Lower lobe of right lung (tissue), 2 donors: ENCODE results near the gene ZBTB7B. TPM values are rescaled to one million over a fixed set of nuclear protein-coding genes. Genes with fewer than 3 reads are reported as not detected.
"Not testable (repeated sequence)": the region's sequence is repeated elsewhere in the genome, so short reads cannot be mapped to it uniquely, and the experiment has no call there.

ENCODE experiments used
- ATAC-seq, 2 donors: fragments of 200-7000 bp; cut with Tn5 transposase; one replicate each; pipeline ENCODE4 v1.9.1; 2020 to 2022; ENCODE audit warnings: mild to moderate bottlenecking in 2 of 2, moderate library complexity in 2 of 2
- DNase-seq: peaks from one replicate; pipeline ENCODE4 v3.0.0-alpha.2; 2020
- H3K27ac ChIP-seq: fragments of 200-600 bp; one replicate; pipeline ENCODE4 v1.8.0; 2022
- H3K27me3 ChIP-seq: fragments of 200-600 bp; one replicate; pipeline ENCODE4 v1.8.0; 2022; ENCODE audit warnings: low read depth
- H3K36me3 ChIP-seq: fragments of 200-600 bp; one replicate; pipeline ENCODE4 v1.8.0; 2022; ENCODE audit warnings: mild to moderate bottlenecking
- H3K4me1 ChIP-seq: fragments of 200-600 bp; one replicate; pipeline ENCODE4 v1.8.0; 2022
- H3K4me3 ChIP-seq: fragments of 200-600 bp; one replicate; pipeline ENCODE4 v1.8.0; 2022; ENCODE audit warnings: mild to moderate bottlenecking
- H3K9me3 ChIP-seq: fragments of 200-600 bp; one replicate; pipeline ENCODE4 v1.8.0; 2022
- intact Hi-C: fragments of 100-400 bp; cut with DNase I; formaldehyde crosslinking; loops from one replicate; pipeline ENCODE4 v1.11.0; 2022
- total RNA-seq: library from RNA; stranded (reverse); fragmentation: NEBNext Ultra II Directional; extraction: Animal tissue kit (Norgen Biotek cat#: 25700); gene quantifications from one replicate; pipeline ENCODE4 v1.2.1, GENCODE V29; 2021
- TF ChIP-seq, protein P1 (sequence below): fragments of 200-600 bp; IDR thresholded peaks from one replicate; pipeline ENCODE4 v1.8.0; 2022; ENCODE audit warnings: antibody characterized with exemption, mild to moderate bottlenecking
- donor health status: DM: no; HTN: yes; CAD: no; lungs with severe emphysema.

The ZBTB7B gene
- total RNA-seq, 1 donor from 2014 or later: 72.0 TPM

DNA sequence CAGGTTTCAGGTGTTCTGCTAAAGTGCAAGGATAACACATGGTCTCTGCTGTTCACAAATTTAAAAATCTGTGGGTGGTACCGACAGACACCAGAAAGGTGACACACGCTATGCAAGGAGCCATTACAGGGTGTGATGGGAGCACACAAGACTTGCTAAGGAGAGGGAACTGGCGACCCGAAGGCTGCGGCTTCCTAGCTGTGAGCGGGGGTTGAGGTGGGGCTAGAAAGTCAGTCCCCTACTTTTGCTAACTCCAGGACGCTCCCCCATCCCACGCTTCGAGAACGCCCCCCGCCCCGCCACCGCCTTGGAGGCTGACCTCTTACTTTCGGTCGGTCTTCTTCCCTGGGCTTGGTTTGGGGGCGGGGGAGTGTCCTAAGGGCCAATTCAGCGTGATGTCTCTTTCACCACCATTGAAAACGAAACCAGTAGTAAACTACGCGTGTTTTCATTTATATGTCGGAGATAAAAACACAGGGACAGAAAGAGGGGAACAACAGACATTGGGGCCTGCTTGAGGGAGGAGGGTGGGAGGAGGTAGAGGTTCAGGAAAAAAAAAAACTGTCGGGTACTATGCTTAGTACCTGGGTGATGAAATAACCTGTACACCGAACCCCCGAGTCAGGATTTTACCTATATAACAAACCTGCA lies 27.1 kb upstream of the ZBTB7B start:
- H3K36me3 ChIP-seq: peaks cover 8% of the 10 kb centered on the region
- ATAC-seq: no peak
- intact Hi-C loops: no loop called here

DNA sequence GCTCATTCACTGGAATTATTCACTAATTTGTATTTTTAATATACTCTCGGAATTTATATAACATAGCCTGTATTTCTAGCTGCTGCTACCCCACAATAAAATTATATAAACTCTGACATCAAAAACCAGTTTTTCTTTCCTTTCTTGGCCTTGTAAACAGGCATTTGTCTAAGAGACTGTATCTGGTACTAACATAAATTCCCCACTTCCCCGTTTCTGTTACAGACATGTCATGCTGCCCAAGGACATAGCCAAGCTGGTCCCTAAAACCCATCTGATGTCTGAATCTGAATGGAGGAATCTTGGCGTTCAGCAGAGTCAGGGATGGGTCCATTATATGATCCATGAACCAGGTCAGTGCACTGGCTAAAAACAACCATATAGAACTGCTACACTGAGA lies 24.8 kb upstream of the ZBTB7B start:
- H3K27ac ChIP-seq, H3K27me3 ChIP-seq, ATAC-seq, H3K9me3 ChIP-seq, H3K4me3 ChIP-seq, intact Hi-C loops, H3K36me3 ChIP-seq, DNase-seq: not testable (repeated sequence)
- peaks cover 23% of the 10 kb centered on the region for H3K4me1 ChIP-seq

More for the DNA sequence above, 27.1 kb upstream of the ZBTB7B start:
- H3K27me3 ChIP-seq: no peaks in the 10 kb centered on the region
- TF ChIP-seq, protein P1, sequence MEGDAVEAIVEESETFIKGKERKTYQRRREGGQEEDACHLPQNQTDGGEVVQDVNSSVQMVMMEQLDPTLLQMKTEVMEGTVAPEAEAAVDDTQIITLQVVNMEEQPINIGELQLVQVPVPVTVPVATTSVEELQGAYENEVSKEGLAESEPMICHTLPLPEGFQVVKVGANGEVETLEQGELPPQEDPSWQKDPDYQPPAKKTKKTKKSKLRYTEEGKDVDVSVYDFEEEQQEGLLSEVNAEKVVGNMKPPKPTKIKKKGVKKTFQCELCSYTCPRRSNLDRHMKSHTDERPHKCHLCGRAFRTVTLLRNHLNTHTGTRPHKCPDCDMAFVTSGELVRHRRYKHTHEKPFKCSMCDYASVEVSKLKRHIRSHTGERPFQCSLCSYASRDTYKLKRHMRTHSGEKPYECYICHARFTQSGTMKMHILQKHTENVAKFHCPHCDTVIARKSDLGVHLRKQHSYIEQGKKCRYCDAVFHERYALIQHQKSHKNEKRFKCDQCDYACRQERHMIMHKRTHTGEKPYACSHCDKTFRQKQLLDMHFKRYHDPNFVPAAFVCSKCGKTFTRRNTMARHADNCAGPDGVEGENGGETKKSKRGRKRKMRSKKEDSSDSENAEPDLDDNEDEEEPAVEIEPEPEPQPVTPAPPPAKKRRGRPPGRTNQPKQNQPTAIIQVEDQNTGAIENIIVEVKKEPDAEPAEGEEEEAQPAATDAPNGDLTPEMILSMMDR: no peak
- H3K27ac ChIP-seq: peak overlapping the region; percentile 98
- peaks cover 39% of the 10 kb centered on the region for H3K4me1 ChIP-seq
- DNase-seq: peak; percentile 81
- peak overlapping the region; percentile 83 for H3K4me3 ChIP-seq
- no peaks in the 10 kb centered on the region for H3K9me3 ChIP-seq

DNA sequence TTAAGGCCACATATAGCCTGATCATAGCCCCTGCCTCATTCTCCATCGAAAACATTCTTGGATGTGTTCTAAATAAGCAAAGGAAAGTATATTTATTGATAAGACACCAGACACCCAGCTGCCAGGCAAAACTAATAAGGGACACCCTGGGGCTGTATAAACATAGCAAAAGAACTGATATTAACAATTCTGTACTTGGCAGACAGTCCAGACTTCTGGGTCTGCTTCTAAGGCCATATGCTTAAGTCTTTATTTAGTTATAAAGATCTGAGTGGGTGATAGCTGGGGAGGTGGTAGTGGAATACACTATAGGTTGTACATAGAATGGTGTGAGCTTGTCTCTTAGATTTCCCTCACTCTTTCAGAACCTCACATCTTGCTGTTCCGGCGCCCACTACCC lies 24.2 kb upstream of the ZBTB7B start:
- H3K36me3 ChIP-seq: peaks cover 8% of the 10 kb centered on the region
- peaks cover 18% of the 10 kb centered on the region for H3K4me1 ChIP-seq
- DNase-seq (no peak), ATAC-seq (no peak)
- no peak overlapping the region for H3K4me3 ChIP-seq
- intact Hi-C loops: no loop called here
- H3K27me3 ChIP-seq: no peaks in the 10 kb centered on the region
- H3K9me3 ChIP-seq: no peaks in the 10 kb centered on the region
- TF ChIP-seq, protein P1: no peak
- no peak overlapping the region for H3K27ac ChIP-seq

DNA sequence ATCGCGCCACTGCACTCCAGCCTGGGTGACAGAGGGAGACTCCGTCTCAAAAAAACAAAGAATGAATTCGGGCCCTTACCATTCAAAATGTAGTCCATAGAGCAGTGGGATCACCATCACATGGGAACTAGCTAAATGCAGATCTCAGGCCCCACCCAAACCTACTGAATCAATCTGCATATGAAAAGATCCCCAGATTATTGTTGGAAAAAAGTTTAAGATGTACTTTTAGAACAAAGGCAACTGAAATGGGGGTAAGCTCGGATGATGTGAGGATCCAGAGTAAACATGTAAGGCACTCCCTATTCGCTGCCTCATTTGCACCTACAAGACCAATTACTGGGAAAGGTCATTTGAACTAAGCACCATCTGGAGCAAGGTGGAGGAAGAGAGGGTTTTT lies 20.3 kb upstream of the ZBTB7B start:
- H3K4me1 ChIP-seq: peaks cover 23% of the 10 kb centered on the region
- no peaks in the 10 kb centered on the region for H3K9me3 ChIP-seq
- peak overlapping the region; percentile 95 for H3K4me3 ChIP-seq
- DNase-seq: no peak
- intact Hi-C loops: no loop called here
- peak overlapping the region; percentile 8 for H3K27ac ChIP-seq
- ATAC-seq: no peak
- H3K27me3 ChIP-seq: no peaks in the 10 kb centered on the region
- TF ChIP-seq, protein P1: no peak
- peaks cover 9% of the 10 kb centered on the region for H3K36me3 ChIP-seq

DNA sequence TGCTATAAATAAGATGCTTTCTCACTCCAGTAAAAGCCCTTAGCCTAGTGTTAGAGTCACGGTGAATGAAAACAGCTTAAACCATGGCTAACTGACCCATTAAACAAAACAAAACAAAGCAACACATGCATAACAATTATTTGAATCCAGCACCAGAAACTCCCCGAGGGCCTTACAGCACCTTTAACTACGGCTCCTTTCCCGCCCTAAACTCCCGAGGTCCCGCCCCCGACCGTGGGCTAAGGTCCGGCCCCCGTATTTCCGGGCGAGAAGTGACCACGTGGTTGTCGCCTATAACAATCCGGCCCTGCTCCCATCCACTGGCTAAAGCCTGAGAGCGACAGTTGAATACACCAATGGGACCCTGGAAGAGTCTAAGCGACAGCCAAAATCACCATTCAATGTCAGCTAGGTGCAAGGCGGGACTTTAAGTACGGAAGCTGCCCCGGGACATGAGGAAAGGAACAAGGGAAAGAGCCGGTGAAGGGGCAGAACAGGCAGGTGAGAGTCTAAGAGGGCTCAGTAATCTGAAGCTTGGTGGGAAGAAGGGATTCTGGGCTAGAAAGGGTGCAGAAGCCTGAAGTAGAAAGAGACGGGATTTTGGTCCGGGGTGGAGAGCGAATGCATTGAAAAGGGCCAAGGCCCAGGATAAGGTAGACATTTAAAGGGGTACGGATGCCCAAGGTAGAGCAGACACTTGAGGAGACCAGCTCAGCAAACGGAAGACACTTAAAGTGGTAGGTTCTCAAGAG lies 19.5 kb upstream of the ZBTB7B start, which contains the start of gene FLAD1:
FLAD1 (plus strand) TSS at position 448 of the 752 bp plus-strand sequence. CDS start 351 bp downstream, outside the sequence.
- peak within 1 kb of the TSS; percentile 78 for H3K27ac ChIP-seq
- peak within 1 kb of the TSS; percentile 95 for H3K4me3 ChIP-seq
- ATAC-seq (peak; percentile 100), DNase-seq (peak; percentile 95)
- H3K9me3 ChIP-seq: no peaks in the 10 kb centered on the region
- H3K27me3 ChIP-seq: no peaks in the 10 kb centered on the region
- intact Hi-C loops: no loop called here
- TF ChIP-seq, protein P1: no peak
- H3K36me3 ChIP-seq: peaks cover 13% of the 10 kb centered on the region
- H3K4me1 ChIP-seq: peaks cover 23% of the 10 kb centered on the region
